Activated CD8-positive, alpha-beta T cell treated with anti-CD3 and anti-CD28 coated beads for 36 hours (primary cell): Measurements from ENCODE around the gene CYP4F2. TPM values are rescaled to one million over a fixed set of nuclear protein-coding genes. Genes with fewer than 3 reads are reported as not detected.
"Not testable (repeated sequence)": the region's sequence is repeated elsewhere in the genome, so short reads cannot be mapped to it uniquely, and the experiment has no call there.

Experiments used
- ATAC-seq: fragments of 200-7000 bp; cut with Tn5 transposase; one replicate; pipeline ENCODE4 v1.10.0; 2021; ENCODE audit warnings: mild to moderate bottlenecking, moderate library complexity
- CTCF ChIA-PET: fragments of 350-600 bp; sonication (Branson Sonifier 250); formaldehyde crosslinking; loops from one replicate; lab custom pipeline; 2021; ENCODE audit warnings: antibody characterized with exemption; lab: Charles Lee
- POLR2A ChIA-PET: fragments of 350-600 bp; sonication (Branson Sonifier 250); formaldehyde crosslinking; loops from one replicate; lab custom pipeline; 2021; ENCODE audit warnings: antibody characterized with exemption; lab: Charles Lee
- DNase-seq: peaks from one replicate; pipeline ENCODE4 v3.0.0-alpha.2; 2020
- H3K27ac Mint-ChIP-seq: one replicate; pipeline ENCODE4 v1.8.0; 2021; ENCODE audit warnings: mild to moderate bottlenecking, mixed read lengths
- H3K27me3 Mint-ChIP-seq: one replicate; pipeline ENCODE4 v1.8.0; 2021; ENCODE audit warnings: mixed read lengths
- H3K36me3 Mint-ChIP-seq: one replicate; pipeline ENCODE4 v1.8.0; 2021; ENCODE audit warnings: low read depth, mixed read lengths
- H3K4me1 Mint-ChIP-seq: one replicate; pipeline ENCODE4 v1.8.0; 2021; ENCODE audit warnings: low read depth, mixed read lengths
- H3K4me3 Mint-ChIP-seq: one replicate; pipeline ENCODE4 v1.8.0; 2021; ENCODE audit warnings: mild to moderate bottlenecking, moderate library complexity, mixed read lengths
- H3K9me3 Mint-ChIP-seq: one replicate; pipeline ENCODE4 v1.8.0; 2021; ENCODE audit warnings: mixed read lengths
- CTCF ChIP-seq: fragments of 200-600 bp; IDR thresholded peaks from one replicate; pipeline ENCODE4 v1.8.0; 2022; ENCODE audit warnings: antibody characterized with exemption, mild to moderate bottlenecking
- intact Hi-C: fragments of 100-400 bp; cut with micrococcal nuclease; formaldehyde crosslinking; loops from one replicate; pipeline ENCODE4 v1.10.0; 2022
- total RNA-seq, 2 experiments: library from RNA; stranded (reverse); gene quantifications; one replicate each; pipeline ENCODE4 v1.2.3, GENCODE V29; 2021

Gene CYP4F2
- total RNA-seq, 2 experiments from 2014 or later = 0.18 TPM; not detected in 1

GRCh38 chr19:15860522-15860921 lies 37.4 kb downstream of the CYP4F2 start:
- TF ChIP-seq CTCF = no peak
- H3K9me3 Mint-ChIP-seq = no peaks in the 10 kb centered on the region
- no peak overlapping the region for H3K27ac Mint-ChIP-seq
- H3K4me3 Mint-ChIP-seq = no peak overlapping the region
- intact Hi-C loops = loop anchor here (10.0 kb wide), 1 partner anchor 226 kb away; no protein-coding TSS in a partner anchor
- DNase-seq (no peak), ATAC-seq (no peak)
- ChIA-PET POLR2A (no interaction called here), CTCF (no interaction called here)
- no peaks in the 10 kb centered on the region for H3K4me1 Mint-ChIP-seq
- no peaks in the 10 kb centered on the region for H3K27me3 Mint-ChIP-seq
- H3K36me3 Mint-ChIP-seq = no peaks in the 10 kb centered on the region

- POLR2A ChIA-PET = no interaction called here
Measured at GRCh38 chr19:15859187-15859586, 38.7 kb downstream of the CYP4F2 start.

GRCh38 chr19:15850385-15850784 lies 47.5 kb downstream of the CYP4F2 start:
- ATAC-seq = no peak
- Mint-ChIP-seq H3K4me1 (peaks cover 4% of the 10 kb centered on the region), H3K36me3 (no peaks in the 10 kb centered on the region), H3K27me3 (no peaks in the 10 kb centered on the region), H3K9me3 (no peaks in the 10 kb centered on the region), H3K4me3 (no peak overlapping the region), H3K27ac (no peak overlapping the region)
- POLR2A ChIA-PET = no interaction called here
- CTCF ChIA-PET = no interaction called here
- intact Hi-C loops = no loop called here
- no peak for DNase-seq
- TF ChIP-seq CTCF = no peak

More at GRCh38 chr19:15859187-15859586, 38.7 kb downstream of the CYP4F2 start:
- Mint-ChIP-seq H3K27ac (no peak overlapping the region), H3K36me3 (no peaks in the 10 kb centered on the region), H3K9me3 (no peaks in the 10 kb centered on the region), H3K4me1 (no peaks in the 10 kb centered on the region), H3K4me3 (no peak overlapping the region), H3K27me3 (no peaks in the 10 kb centered on the region)
- no peak for DNase-seq
- ATAC-seq = no peak
- CTCF ChIA-PET = no interaction called here
- intact Hi-C loops = no loop called here
- TF ChIP-seq CTCF = no peak

GRCh38 chr19:15846923-15847322 lies 51.0 kb downstream of the CYP4F2 start:
- H3K9me3 Mint-ChIP-seq = no peaks in the 10 kb centered on the region

GRCh38 chr19:15843894-15844222 lies 54.0 kb downstream of the CYP4F2 start:
- peaks cover 25% of the 10 kb centered on the region for H3K4me1 Mint-ChIP-seq
- DNase-seq, H3K27ac Mint-ChIP-seq, ATAC-seq, H3K4me3 Mint-ChIP-seq, POLR2A ChIA-PET, H3K27me3 Mint-ChIP-seq, H3K9me3 Mint-ChIP-seq, intact Hi-C loops, H3K36me3 Mint-ChIP-seq: not testable (repeated sequence)
- CTCF ChIA-PET = interaction anchor here (1.0 kb wide), 1 partner anchor 10 kb away, joined by 4 read pairs; no protein-coding TSS in a partner anchor

More at GRCh38 chr19:15846923-15847322, 51.0 kb downstream of the CYP4F2 start:
- no peaks in the 10 kb centered on the region for H3K27me3 Mint-ChIP-seq
- H3K4me3 Mint-ChIP-seq = no peak overlapping the region
- H3K36me3 Mint-ChIP-seq = no peaks in the 10 kb centered on the region
- ATAC-seq (no peak), DNase-seq (no peak)
- no peak overlapping the region for H3K27ac Mint-ChIP-seq
- intact Hi-C loops = no loop called here
- TF ChIP-seq CTCF = no peak
- POLR2A ChIA-PET = no interaction called here
- peaks cover 25% of the 10 kb centered on the region for H3K4me1 Mint-ChIP-seq
- CTCF ChIA-PET = no interaction called here
